MCF 10A (cell line): ENCODE measurements around the gene ACTN1. TPM values are rescaled to one million over a fixed set of nuclear protein-coding genes. Genes with fewer than 3 reads are reported as not detected.

ENCODE experiments used
- BruUV-seq: library from RNA; stranded (reverse); fragments of 400-500 nt; replicated peaks from 2 replicates; lab custom pipeline; 2021; lab: Mats Ljungman, UMichigan
- CTCF ChIA-PET: fragments of 300-600 bp; sonication (Branson Sonifier 250); formaldehyde crosslinking; extraction: SDS; loops from one replicate; lab custom pipeline; 2021; ENCODE audit warnings: antibody characterized with exemption, inconsistent platforms; lab: Yijun Ruan, JAX
- POLR2A ChIA-PET: fragments of 300-600, 350-650 bp; sonication (Branson Sonifier 250); formaldehyde crosslinking; extraction: SDS; loops from one replicate; lab custom pipeline; 2020; ENCODE audit warnings: antibody characterized with exemption, inconsistent platforms; lab: Yijun Ruan, JAX
- DNase-seq: peaks from one replicate; pipeline ENCODE4 v3.0.0-alpha.2; 2018; ENCODE audit not compliant: unreplicated experiment
- H3K27ac Mint-ChIP-seq: one replicate; pipeline ENCODE4 v1.8.0; 2022; ENCODE audit warnings: mild to moderate bottlenecking, low read depth, mixed read lengths; ENCODE audit not compliant: unreplicated experiment
- H3K27me3 Mint-ChIP-seq: one replicate; pipeline ENCODE4 v1.8.0; 2022; ENCODE audit warnings: mixed read lengths; ENCODE audit not compliant: insufficient read depth, unreplicated experiment
- H3K36me3 Mint-ChIP-seq: one replicate; pipeline ENCODE4 v1.8.0; 2022; ENCODE audit warnings: mild to moderate bottlenecking, moderate library complexity, mixed read lengths; ENCODE audit not compliant: insufficient read depth, unreplicated experiment
- H3K4me1 Mint-ChIP-seq: one replicate; pipeline ENCODE4 v1.8.0; 2022; ENCODE audit warnings: mixed read lengths; ENCODE audit not compliant: insufficient read depth, unreplicated experiment
- H3K4me3 Mint-ChIP-seq: one replicate; pipeline ENCODE4 v1.8.0; 2022; ENCODE audit warnings: mild to moderate bottlenecking, moderate library complexity, mixed read lengths; ENCODE audit not compliant: unreplicated experiment
- H3K9me3 Mint-ChIP-seq: one replicate; pipeline ENCODE4 v1.8.0; 2022; ENCODE audit warnings: mixed read lengths; ENCODE audit not compliant: unreplicated experiment
- CTCF ChIP-seq: fragments of 200-600 bp; IDR thresholded peaks from one replicate; pipeline ENCODE4 v1.8.0; 2022; ENCODE audit warnings: antibody characterized with exemption, mild to moderate bottlenecking; ENCODE audit not compliant: unreplicated experiment
- intact Hi-C: fragments of 100-400 bp; cut with micrococcal nuclease; formaldehyde crosslinking; loops from 2 replicates; pipeline ENCODE4 v1.14.1; 2022
- total RNA-seq: library from RNA; stranded (reverse); gene quantifications from 2 replicates; pipeline ENCODE4 v1.2.3, GENCODE V29; 2022

ACTN1 gene
- total RNA-seq, 1 experiment from 2014 or later = 312 TPM

- CTCF ChIA-PET = interaction anchor here (0.8 to 2.2 kb wide), 4 partner anchors 12 to 158 kb away, joined by 3 to 6 read pairs (median 4); no protein-coding TSS in a partner anchor
- POLR2A ChIA-PET = interaction anchor here (0.7 to 0.8 kb wide), 2 partner anchors 22 to 728 kb away, joined by 3 read pairs; no protein-coding TSS in a partner anchor
- H3K4me1 Mint-ChIP-seq = peaks cover 9% of the 10 kb centered on the region
- no TSS peak for BruUV-seq
- H3K27ac Mint-ChIP-seq = peak overlapping the region; percentile 3
- H3K9me3 Mint-ChIP-seq = no peaks in the 10 kb centered on the region
- intact Hi-C loops = no loop called here
- H3K27me3 Mint-ChIP-seq = no peaks in the 10 kb centered on the region
- H3K36me3 Mint-ChIP-seq = peaks cover 79% of the 10 kb centered on the region
- no peak overlapping the region for H3K4me3 Mint-ChIP-seq
- no peak for TF ChIP-seq CTCF
- peak; percentile 95 for DNase-seq
Measured at GRCh38 chr14:68884031-68885030, 94.8 kb downstream of the ACTN1 start.

GRCh38 chr14:68882235-68882634 is 96.9 kb downstream of the ACTN1 start:
- POLR2A ChIA-PET = interaction anchor here (1.0 kb wide), 1 partner anchor 19 kb away, joined by 3 read pairs; no protein-coding TSS in a partner anchor
- no TSS peak for BruUV-seq
- peaks cover 77% of the 10 kb centered on the region for H3K36me3 Mint-ChIP-seq
- H3K9me3 Mint-ChIP-seq = no peaks in the 10 kb centered on the region
- TF ChIP-seq CTCF = no peak
- H3K27ac Mint-ChIP-seq = no peak overlapping the region
- CTCF ChIA-PET = interaction anchor here (0.9 to 1.0 kb wide), 2 partner anchors 19 to 29 kb away, joined by 3 to 5 read pairs; no protein-coding TSS in a partner anchor
- DNase-seq = no peak
- H3K4me3 Mint-ChIP-seq = no peak overlapping the region
- H3K4me1 Mint-ChIP-seq = peaks cover 9% of the 10 kb centered on the region
- H3K27me3 Mint-ChIP-seq = no peaks in the 10 kb centered on the region
- intact Hi-C loops = no loop called here

DNA sequence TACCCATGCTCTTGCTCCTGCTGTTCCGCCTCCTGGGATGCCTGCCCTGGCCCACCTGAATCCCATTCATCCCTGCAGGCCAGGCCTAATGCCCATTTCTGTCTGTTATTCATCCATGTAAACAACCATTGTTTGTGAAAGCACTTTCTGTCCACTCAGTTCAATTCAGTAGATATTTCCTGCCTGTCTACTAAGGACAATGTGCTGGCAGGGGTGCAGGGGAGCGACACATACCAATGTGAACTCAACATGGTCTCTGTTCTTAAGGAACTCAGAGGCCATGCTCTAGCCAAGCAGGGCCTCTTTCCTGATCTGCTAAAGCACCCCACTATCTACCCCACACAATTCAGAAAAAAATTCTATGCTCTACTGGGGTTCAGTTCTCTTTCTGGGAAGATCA is 97.7 kb downstream of the ACTN1 start:
- no peak for TF ChIP-seq CTCF
- intact Hi-C loops = no loop called here
- peaks cover 9% of the 10 kb centered on the region for H3K4me1 Mint-ChIP-seq
- ChIA-PET CTCF (no interaction called here), POLR2A (interaction anchor here (1.0 kb wide), 1 partner anchor 18 kb away, joined by 3 read pairs; no protein-coding TSS in a partner anchor)
- no peaks in the 10 kb centered on the region for H3K9me3 Mint-ChIP-seq
- H3K36me3 Mint-ChIP-seq = peaks cover 78% of the 10 kb centered on the region
- no peak overlapping the region for H3K4me3 Mint-ChIP-seq
- H3K27ac Mint-ChIP-seq = no peak overlapping the region
- H3K27me3 Mint-ChIP-seq = no peaks in the 10 kb centered on the region
- BruUV-seq = no TSS peak
- no peak for DNase-seq

DNA sequence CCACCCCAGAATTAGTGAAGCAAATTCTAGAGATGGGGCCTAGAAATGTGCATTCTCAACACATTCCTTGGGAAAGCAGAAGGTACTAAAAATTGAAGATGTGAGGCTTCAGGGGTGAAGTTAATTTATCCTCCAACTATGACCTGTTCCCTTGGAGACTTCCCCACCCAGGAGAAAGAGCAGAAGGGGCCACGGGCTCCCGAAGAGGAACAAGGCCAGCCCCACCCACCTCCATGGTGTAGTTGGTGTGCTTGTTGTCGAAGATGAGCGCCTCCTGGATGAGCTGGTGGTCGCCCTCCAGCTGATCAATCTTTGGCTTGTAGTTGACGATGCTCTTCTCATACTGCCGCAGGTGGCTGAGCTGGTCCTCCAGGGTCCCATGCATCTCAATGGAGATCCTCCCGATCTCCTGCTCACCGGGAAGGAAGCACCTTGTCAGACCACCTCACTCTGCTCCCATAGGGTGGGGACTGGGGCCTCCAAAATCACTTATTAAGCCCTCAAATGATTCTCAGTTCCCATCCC is 98.5 kb downstream of the ACTN1 start:
- Mint-ChIP-seq H3K9me3 (no peaks in the 10 kb centered on the region), H3K27me3 (no peaks in the 10 kb centered on the region), H3K4me1 (peaks cover 9% of the 10 kb centered on the region), H3K4me3 (no peak overlapping the region), H3K36me3 (peaks cover 83% of the 10 kb centered on the region), H3K27ac (no peak overlapping the region)
- intact Hi-C loops = no loop called here
- CTCF ChIA-PET = no interaction called here
- POLR2A ChIA-PET = no interaction called here
- TF ChIP-seq CTCF = no peak
- DNase-seq = no peak
- no TSS peak for BruUV-seq
